B cell (primary cell): Measurements from ENCODE around the gene HDHD2. TPM values are rescaled to one million over a fixed set of nuclear protein-coding genes. Genes with fewer than 3 reads are reported as not detected.

Experiments used
- ATAC-seq: fragments of 200-7000 bp; cut with Tn5 transposase; one replicate; pipeline ENCODE4 v1.10.0; 2021; ENCODE audit warnings: low read depth, mild to moderate bottlenecking, moderate number of reproducible peaks, moderate library complexity
- CTCF ChIA-PET: fragments of 350-600 bp; sonication (Branson Sonifier 250); formaldehyde crosslinking; loops from one replicate; lab custom pipeline; 2021; ENCODE audit warnings: antibody characterized with exemption, inconsistent platforms; lab: Charles Lee
- POLR2A ChIA-PET: fragments of 350-600 bp; sonication (Branson Sonifier 250); formaldehyde crosslinking; loops from one replicate; lab custom pipeline; 2021; ENCODE audit warnings: antibody characterized with exemption; lab: Charles Lee
- DNase-seq: peaks from one replicate; pipeline ENCODE4 v3.0.0; 2013
- H2AFZ ChIP-seq: 2 replicates; pipeline ENCODE4 v1.6.1; 2012; ENCODE audit warnings: mild to moderate bottlenecking, low read depth, low read length; ENCODE audit not compliant: insufficient read depth, poor library complexity, severe bottlenecking
- H3K27ac ChIP-seq, 2 donors: 1 replicate in 1 of 2; 2 replicates in 1 of 2; pipeline ENCODE4 v1.5.1; 2012 to 2013; ENCODE audit warnings: low read length in 2 of 2, mild to moderate bottlenecking in 2 of 2, moderate library complexity in 1 of 2
- H3K27me3 ChIP-seq, 4 experiments: fragments of 200-600 bp in 1 of 4; sonication (generic) in 1 of 4; replicated peaks in 1 of 4; 1 replicate in 2 of 4; 2 replicates in 2 of 4; pipeline versions ENCODE4 v1.6.1 to v1.7.0; 2013 to 2016; ENCODE audit warnings: low read length in 3 of 4, mild to moderate bottlenecking in 2 of 4, mixed read lengths in 1 of 4, moderate library complexity in 1 of 4; ENCODE audit not compliant: insufficient read depth in 4 of 4, control insufficient read depth in 3 of 4; ENCODE audit errors: control extremely low read depth in 1 of 4
- H3K36me3 ChIP-seq, 2 experiments: replicated peaks in 1 of 2; 1 replicate in 1 of 2; 2 replicates in 1 of 2; pipeline versions ENCODE4 v1.6.1 to v1.7.1; 2013; ENCODE audit warnings: low read length in 1 of 2; ENCODE audit not compliant: insufficient read depth in 2 of 2, control insufficient read depth in 1 of 2; ENCODE audit errors: control extremely low read depth in 1 of 2, extremely low read depth in 1 of 2
- H3K4me1 ChIP-seq, 2 donors: fragments of 200-600 bp in 1 of 2; sonication (generic) in 1 of 2; 1 replicate in 1 of 2; 2 replicates in 1 of 2; pipeline versions ENCODE4 v1.5.1 to v1.6.1; 2013 to 2017; ENCODE audit warnings: low read length in 2 of 2; ENCODE audit not compliant: control insufficient read depth in 2 of 2, insufficient read depth in 2 of 2
- H3K4me2 ChIP-seq: replicated peaks from 2 replicates; pipeline ENCODE3; 2012; ENCODE audit warnings: mild to moderate bottlenecking, low read depth, low read length; ENCODE audit not compliant: poor library complexity, severe bottlenecking
- H3K4me3 ChIP-seq, 5 experiments: fragments of 200-600 bp in 1 of 5; sonication (generic) in 1 of 5; 1 replicate in 3 of 5; 2 replicates in 2 of 5; pipeline versions ENCODE4 v1.5.1 to v1.7.0; 2011 to 2016; ENCODE audit warnings: low read length in 4 of 5, mild to moderate bottlenecking in 4 of 5, low read depth in 2 of 5, control low read depth in 1 of 5, moderate library complexity in 1 of 5; ENCODE audit not compliant: insufficient read depth in 1 of 5; ENCODE audit errors: control extremely low read depth in 1 of 5, extremely low read depth in 1 of 5
- H3K79me2 ChIP-seq: fragments of 200-600 bp; sonication (generic); one replicate; pipeline ENCODE4 v1.6.0; 2016; ENCODE audit warnings: low read length; ENCODE audit not compliant: control insufficient read depth, insufficient read depth
- H3K9ac ChIP-seq: fragments of 200-600 bp; sonication (generic); 2 replicates; pipeline ENCODE4 v1.6.1; 2017; ENCODE audit warnings: mild to moderate bottlenecking, low read length, moderate library complexity
- H3K9me3 ChIP-seq, 3 donors: one replicate each; pipeline versions ENCODE4 v1.6.1 to v1.7.1; 2013; ENCODE audit warnings: low read length in 2 of 3; ENCODE audit not compliant: control insufficient read depth in 2 of 3, insufficient read depth in 1 of 3; ENCODE audit errors: control extremely low read depth in 1 of 3
- H4K20me1 ChIP-seq: 2 replicates; pipeline ENCODE4 v1.6.0; 2012; ENCODE audit warnings: mild to moderate bottlenecking, low read length; ENCODE audit not compliant: insufficient read depth, control insufficient read depth, poor library complexity, severe bottlenecking
- H3K27ac Mint-ChIP-seq: one replicate; pipeline ENCODE4 v1.8.0; 2021; ENCODE audit warnings: mixed read lengths
- H3K27me3 Mint-ChIP-seq: one replicate; pipeline ENCODE4 v1.8.0; 2021; ENCODE audit warnings: mixed read lengths
- H3K4me1 Mint-ChIP-seq: one replicate; pipeline ENCODE4 v1.8.0; 2021; ENCODE audit warnings: mixed read lengths
- H3K4me3 Mint-ChIP-seq: one replicate; pipeline ENCODE4 v1.8.0; 2021; ENCODE audit warnings: mixed read lengths
- H3K9me3 Mint-ChIP-seq: one replicate; pipeline ENCODE4 v1.8.0; 2022; ENCODE audit warnings: mixed read lengths; ENCODE audit not compliant: insufficient read depth
- EZH2 ChIP-seq: IDR thresholded peaks from 2 replicates; pipeline ENCODE4 v1.6.1; 2012; ENCODE audit warnings: borderline replicate concordance, low read depth, mild to moderate bottlenecking, moderate library complexity, low read length; ENCODE audit not compliant: insufficient read depth, poor library complexity, severe bottlenecking
- WGBS: methylation state at CpG from one replicate; pipeline ENCODE4 v1.1.5; 2013; ENCODE audit warnings: missing lambda C conversion rate; ENCODE audit not compliant: insufficient coverage; 5-methylcytosine and 5-hydroxymethylcytosine counted together
- intact Hi-C: fragments of 100-400 bp; cut with micrococcal nuclease; formaldehyde crosslinking; loops from one replicate; pipeline ENCODE4 v1.10.0; 2022
- polyA plus RNA-seq: library from polyadenylated mRNA; depleted of rRNA; stranded (reverse); fragments of >200 nt; gene quantifications from 2 replicates; pipeline ENCODE4 v1.2.3, GENCODE V29; 2012
- total RNA-seq, 2 donors: library from RNA; stranded (reverse); fragments of 120-200 nt in 1 of 2; gene quantifications; 1 replicate in 1 of 2; 2 replicates in 1 of 2; pipeline versions ENCODE4 v1.2.3 to v1.2.4, GENCODE V29; 2013 to 2022
- TF ChIP-seq, protein P1 (sequence below): fragments of 200-600 bp; IDR thresholded peaks from one replicate; pipeline ENCODE4 v1.8.0; 2022; ENCODE audit warnings: antibody characterized with exemption, mild to moderate bottlenecking

The HDHD2 gene
- total and polyA plus RNA-seq, 2 donors (not counting 1 experiment from before 2014, with no cell fraction given), result 7.3 to 45.5 TPM

DNA sequence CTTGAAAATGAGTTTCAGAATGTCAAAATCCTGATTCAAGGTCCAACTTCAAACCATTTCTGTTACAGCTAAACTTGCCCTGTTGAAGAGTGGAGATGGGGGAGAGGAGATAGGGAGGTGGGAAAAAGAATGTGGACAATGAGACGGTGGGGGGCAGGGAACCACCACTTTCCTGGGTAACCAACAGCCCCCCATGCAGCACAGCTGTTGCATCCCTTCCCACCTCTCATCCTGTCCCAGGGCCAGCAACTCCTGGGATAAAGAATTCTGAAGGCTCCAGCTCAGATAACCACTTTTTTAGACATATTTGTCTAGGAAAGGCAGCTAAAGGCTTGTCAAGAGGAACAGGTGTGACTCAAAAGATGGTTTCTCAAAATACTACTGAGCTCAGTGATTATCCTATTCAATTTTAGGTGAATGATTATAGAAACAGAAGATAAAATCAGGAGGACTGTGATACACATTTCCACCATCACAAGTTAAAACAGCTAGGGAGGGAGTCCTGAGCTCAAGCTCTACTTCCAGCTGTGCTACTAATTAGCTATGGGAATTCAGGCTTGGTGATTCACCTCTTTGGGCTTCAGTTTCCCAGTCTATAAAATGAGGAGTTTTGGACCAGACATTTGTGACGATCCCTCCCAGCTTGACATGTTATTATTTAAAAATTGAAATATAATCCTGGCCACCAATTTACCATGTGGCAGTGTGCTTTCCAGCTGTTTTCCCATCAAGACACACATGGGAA is 36.3 kb downstream of the HDHD2 start:
- CTCF ChIA-PET, result interaction anchor here (1.1 to 1.6 kb wide), 3 partner anchors 12 to 91 kb away, joined by 5 to 6 read pairs (median 5); no protein-coding TSS in a partner anchor
- Histone ChIP-seq H3K79me2 (no peaks in the 10 kb centered on the region), H4K20me1 (no peaks in the 10 kb centered on the region), H3K36me3 (peaks cover 15 to 59% of the 10 kb centered on the region in 2 experiments), H3K27me3 (no peaks in the 10 kb centered on the region), H2AFZ (no peak overlapping the region), H3K27ac (no peak overlapping the region), H3K4me3 (no peak overlapping the region), H3K9ac (no peak overlapping the region), H3K9me3 (no peaks in the 10 kb centered on the region), H3K4me2 (no peak overlapping the region), H3K4me1 (no peaks in the 10 kb centered on the region)
- ATAC-seq, result no peak
- DNase-seq, result no peak
- Mint-ChIP-seq H3K9me3 (no peaks in the 10 kb centered on the region), H3K4me3 (no peak overlapping the region), H3K27me3 (no peaks in the 10 kb centered on the region), H3K27ac (no peak overlapping the region), H3K4me1 (no peaks in the 10 kb centered on the region)
- WGBS, result no CpG with 5 or more reads among the region's 2 CpGs
- intact Hi-C loops, result no loop called here
- POLR2A ChIA-PET, result no interaction called here
- TF ChIP-seq EZH2, result no peak
- TF ChIP-seq, protein P1, sequence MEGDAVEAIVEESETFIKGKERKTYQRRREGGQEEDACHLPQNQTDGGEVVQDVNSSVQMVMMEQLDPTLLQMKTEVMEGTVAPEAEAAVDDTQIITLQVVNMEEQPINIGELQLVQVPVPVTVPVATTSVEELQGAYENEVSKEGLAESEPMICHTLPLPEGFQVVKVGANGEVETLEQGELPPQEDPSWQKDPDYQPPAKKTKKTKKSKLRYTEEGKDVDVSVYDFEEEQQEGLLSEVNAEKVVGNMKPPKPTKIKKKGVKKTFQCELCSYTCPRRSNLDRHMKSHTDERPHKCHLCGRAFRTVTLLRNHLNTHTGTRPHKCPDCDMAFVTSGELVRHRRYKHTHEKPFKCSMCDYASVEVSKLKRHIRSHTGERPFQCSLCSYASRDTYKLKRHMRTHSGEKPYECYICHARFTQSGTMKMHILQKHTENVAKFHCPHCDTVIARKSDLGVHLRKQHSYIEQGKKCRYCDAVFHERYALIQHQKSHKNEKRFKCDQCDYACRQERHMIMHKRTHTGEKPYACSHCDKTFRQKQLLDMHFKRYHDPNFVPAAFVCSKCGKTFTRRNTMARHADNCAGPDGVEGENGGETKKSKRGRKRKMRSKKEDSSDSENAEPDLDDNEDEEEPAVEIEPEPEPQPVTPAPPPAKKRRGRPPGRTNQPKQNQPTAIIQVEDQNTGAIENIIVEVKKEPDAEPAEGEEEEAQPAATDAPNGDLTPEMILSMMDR, result no peak

DNA sequence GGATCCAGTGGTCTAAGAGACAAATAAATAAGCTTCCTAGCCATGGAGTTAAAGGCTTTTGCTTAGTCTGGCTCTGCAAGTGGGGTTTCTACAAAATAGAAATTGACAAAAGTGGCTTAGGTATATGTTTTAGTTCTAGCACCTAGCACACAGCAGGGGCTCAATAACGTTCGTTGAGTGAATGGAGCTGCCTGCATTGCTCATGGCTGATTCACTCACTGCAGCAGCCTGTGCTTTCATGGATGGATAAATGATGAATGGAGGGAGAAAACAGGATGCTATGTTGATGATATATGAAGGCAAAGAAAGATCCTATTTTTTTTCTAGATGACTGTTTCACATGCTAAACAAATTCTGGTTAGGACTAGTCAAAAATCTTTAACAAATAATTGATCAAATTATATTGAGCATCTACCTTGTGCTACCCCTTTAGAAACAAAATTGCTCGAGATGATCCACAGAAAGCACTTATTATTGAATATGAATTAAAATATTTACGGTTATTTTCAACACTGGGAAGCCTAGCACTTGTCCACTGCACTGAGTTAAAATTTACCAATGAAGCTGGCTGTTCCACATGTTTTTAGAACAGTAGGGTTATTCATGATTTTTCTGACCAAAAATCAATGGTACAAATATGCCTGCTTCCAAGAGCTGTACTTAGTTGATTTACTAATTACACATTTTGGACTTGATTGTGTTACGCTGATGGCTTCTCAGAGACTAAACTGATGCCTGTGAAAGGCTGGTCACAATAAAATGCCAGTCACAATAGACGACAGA is 39.6 kb downstream of the HDHD2 start:
- DNase-seq (no peak), ATAC-seq (no peak)
- intact Hi-C loops, result no loop called here
- TF ChIP-seq, protein P1, result no peak
- no peak for TF ChIP-seq EZH2
- peaks cover 11 to 72% of the 10 kb centered on the region in 2 experiments for H3K36me3 ChIP-seq
- no peak overlapping the region for H3K4me2 ChIP-seq
- H3K4me3 ChIP-seq, result no peak overlapping the region
- WGBS, result 100% methylated on average over 3 of the region's 6 CpGs
- Mint-ChIP-seq H3K4me3 (no peak overlapping the region), H3K4me1 (no peaks in the 10 kb centered on the region), H3K27me3 (no peaks in the 10 kb centered on the region), H3K9me3 (no peaks in the 10 kb centered on the region), H3K27ac (no peak overlapping the region)
- no peaks in the 10 kb centered on the region for H3K79me2 ChIP-seq
- no peak overlapping the region for H3K9ac ChIP-seq
- ChIA-PET CTCF (interaction anchor here (1.3 to 2.5 kb wide), 2 partner anchors 9 to 94 kb away, joined by 3 to 9 read pairs; no protein-coding TSS in a partner anchor), POLR2A (no interaction called here)
- no peaks in the 10 kb centered on the region for H4K20me1 ChIP-seq
- H3K27me3 ChIP-seq, result no peaks in the 10 kb centered on the region
- H3K4me1 ChIP-seq, result no peaks in the 10 kb centered on the region
- no peak overlapping the region for H3K27ac ChIP-seq
- H3K9me3 ChIP-seq, result no peaks in the 10 kb centered on the region
- no peak overlapping the region for H2AFZ ChIP-seq
